Neuronal stem cell (in vitro differentiated cells): Measurements from ENCODE around the gene ZNF618.

ENCODE experiments used
- DNase-seq: peaks from one replicate; pipeline ENCODE4 v3.0.0-alpha.2; 2013; ENCODE audit warnings: low spot score
- H2AFZ ChIP-seq: one replicate; pipeline ENCODE4 v1.6.1; 2013; ENCODE audit warnings: mild to moderate bottlenecking, low read length, inconsistent platforms
- H2AK5ac ChIP-seq: 2 replicates; pipeline ENCODE4 v1.6.1; 2013; ENCODE audit warnings: low read depth, mild to moderate bottlenecking, inconsistent platforms, low read length, moderate library complexity, mixed read lengths
- H2BK120ac ChIP-seq: 2 replicates; pipeline ENCODE4 v1.6.1; 2013; ENCODE audit warnings: low read depth, mild to moderate bottlenecking, inconsistent platforms, low read length, moderate library complexity, mixed read lengths
- H2BK12ac ChIP-seq: one replicate; pipeline ENCODE4 v1.6.1; 2013; ENCODE audit warnings: low read length, inconsistent platforms
- H2BK15ac ChIP-seq: 2 replicates; pipeline ENCODE4 v1.6.1; 2013; ENCODE audit warnings: mild to moderate bottlenecking, low read length, inconsistent platforms, mixed read lengths
- H2BK5ac ChIP-seq: one replicate; pipeline ENCODE4 v1.6.1; 2013; ENCODE audit warnings: inconsistent platforms, mild to moderate bottlenecking, low read length, moderate library complexity
- H3K14ac ChIP-seq: one replicate; pipeline ENCODE4 v1.6.1; 2013; ENCODE audit warnings: low read length, inconsistent platforms
- H3K18ac ChIP-seq: 2 replicates; pipeline ENCODE4 v1.6.1; 2013; ENCODE audit warnings: low read length, inconsistent platforms
- H3K23ac ChIP-seq: 2 replicates; pipeline ENCODE4 v1.6.1; 2013; ENCODE audit warnings: low read depth, mild to moderate bottlenecking, mixed read lengths, low read length, inconsistent platforms; ENCODE audit not compliant: poor library complexity
- H3K27ac ChIP-seq: replicated peaks from 3 replicates; pipeline ENCODE4 v1.5.1; 2013; ENCODE audit warnings: low read length, inconsistent platforms
- H3K27me3 ChIP-seq, 3 experiments: 2 replicates each; pipeline ENCODE4 v1.6.1; 2013; ENCODE audit warnings: low read length in 3 of 3, mild to moderate bottlenecking in 2 of 3, inconsistent platforms in 1 of 3, low read depth in 1 of 3, mixed read lengths in 1 of 3, moderate library complexity in 1 of 3; ENCODE audit not compliant: control insufficient read depth in 3 of 3, insufficient read depth in 3 of 3
- H3K36me3 ChIP-seq, 2 donors: replicated peaks in 1 of 2; 2 replicates each; pipeline ENCODE4 v1.6.1; 2013; ENCODE audit warnings: low read length in 2 of 2; ENCODE audit not compliant: control insufficient read depth in 2 of 2, insufficient read depth in 2 of 2
- H3K4ac ChIP-seq: 2 replicates; pipeline ENCODE4 v1.6.1; 2013; ENCODE audit warnings: inconsistent platforms, mild to moderate bottlenecking, low read length, moderate library complexity
- H3K4me1 ChIP-seq, 2 donors: 1 replicate in 1 of 2; 2 replicates in 1 of 2; pipeline ENCODE4 v1.6.1; 2013; ENCODE audit warnings: low read length in 2 of 2, low read depth in 1 of 2; ENCODE audit not compliant: control insufficient read depth in 2 of 2, insufficient read depth in 1 of 2
- H3K4me2 ChIP-seq: one replicate; pipeline ENCODE4 v1.6.1; 2013; ENCODE audit warnings: mild to moderate bottlenecking, low read length, inconsistent platforms; ENCODE audit not compliant: insufficient read depth, poor library complexity, severe bottlenecking
- H3K4me3 ChIP-seq, 2 donors: 2 replicates each; pipeline ENCODE4 v1.5.1; 2013; ENCODE audit warnings: low read length in 2 of 2, mild to moderate bottlenecking in 2 of 2, inconsistent platforms in 1 of 2, moderate library complexity in 1 of 2
- H3K79me1 ChIP-seq: one replicate; pipeline ENCODE4 v1.6.1; 2013; ENCODE audit warnings: low read depth, mild to moderate bottlenecking, inconsistent platforms, low read length, moderate library complexity
- H3K9ac ChIP-seq: one replicate; pipeline ENCODE4 v1.6.1; 2013; ENCODE audit warnings: mild to moderate bottlenecking, low read depth, low read length, inconsistent platforms; ENCODE audit not compliant: poor library complexity
- H3K9me3 ChIP-seq, 2 donors: replicated peaks in 1 of 2; 2 replicates each; pipeline versions ENCODE3 to v1.6.1; 2013; ENCODE audit warnings: low read length in 2 of 2, mild to moderate bottlenecking in 2 of 2, inconsistent platforms in 1 of 2, low read depth in 1 of 2, mixed read lengths in 1 of 2, moderate library complexity in 1 of 2; ENCODE audit not compliant: control insufficient read depth in 2 of 2, insufficient read depth in 1 of 2
- H4K8ac ChIP-seq: one replicate; pipeline ENCODE4 v1.6.1; 2013; ENCODE audit warnings: low read depth, mild to moderate bottlenecking, inconsistent platforms, low read length, moderate library complexity
- H4K91ac ChIP-seq: one replicate; pipeline ENCODE4 v1.6.1; 2013; ENCODE audit warnings: low read length, low read depth, mild to moderate bottlenecking, inconsistent platforms; ENCODE audit not compliant: poor library complexity
- WGBS, 2 donors: extraction: QIAGEN DNeasy Blood & Tissue Kit; methylation state at CpG; one replicate each; pipeline ENCODE4 v1.1.7; 2013; ENCODE audit warnings: missing lambda C conversion rate in 2 of 2, mixed read lengths in 1 of 2; ENCODE audit not compliant: insufficient read length in 2 of 2, insufficient replicate concordance in 1 of 2; ENCODE audit errors: extremely low coverage in 2 of 2; 5-methylcytosine and 5-hydroxymethylcytosine counted together

The ZNF618 gene

GRCh38 chr9:113931140-113931539 lies 55.0 kb downstream of the ZNF618 start:
- H2BK15ac ChIP-seq: no peak overlapping the region
- H3K36me3 ChIP-seq: no peaks in the 10 kb centered on the region
- H3K14ac ChIP-seq: no peak overlapping the region
- peaks cover 11% of the 10 kb centered on the region for H3K79me1 ChIP-seq
- no peak overlapping the region for H3K23ac ChIP-seq
- H4K8ac ChIP-seq: no peak overlapping the region
- no peak overlapping the region for H3K18ac ChIP-seq
- H2AFZ ChIP-seq: no peak overlapping the region
- no peak overlapping the region for H3K27ac ChIP-seq
- no peaks in the 10 kb centered on the region for H3K27me3 ChIP-seq
- no peak overlapping the region for H4K91ac ChIP-seq
- no peak overlapping the region for H2AK5ac ChIP-seq
- peaks cover 0 to 10% of the 10 kb centered on the region in 2 donors for H3K4me1 ChIP-seq
- H2BK5ac ChIP-seq: no peak overlapping the region
- H3K4me3 ChIP-seq: no peak overlapping the region
- no peak overlapping the region for H2BK12ac ChIP-seq
- WGBS, 2 donors: no CpG with 5 or more reads among the region's 5 CpGs
- H3K9ac ChIP-seq: no peak overlapping the region
- no peak overlapping the region for H3K4ac ChIP-seq
- peaks cover 2 to 35% of the 10 kb centered on the region in 2 donors for H3K9me3 ChIP-seq
- no peak overlapping the region for H3K4me2 ChIP-seq
- no peak overlapping the region for H2BK120ac ChIP-seq
- DNase-seq: no peak

DNA sequence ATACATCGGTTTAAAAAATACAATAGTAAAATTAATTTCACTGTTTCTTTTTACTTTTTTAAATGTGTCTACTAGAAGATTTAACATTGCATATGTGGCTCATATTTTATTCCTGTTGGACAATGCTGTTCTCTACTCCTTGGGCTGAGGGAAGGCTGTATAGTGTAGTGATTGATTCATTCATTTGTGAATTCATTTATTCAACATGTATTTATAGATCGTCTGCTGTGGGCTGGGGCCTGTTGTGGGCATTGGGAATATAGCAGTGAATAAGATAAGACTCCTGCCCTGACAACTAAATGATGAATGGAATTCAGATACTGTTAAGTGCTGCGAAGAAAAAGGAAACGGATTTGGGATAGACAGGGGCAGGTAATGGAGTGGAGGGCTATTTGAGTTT lies 55.7 kb downstream of the ZNF618 start:
- Histone ChIP-seq H3K9me3 (peaks cover 2 to 29% of the 10 kb centered on the region in 2 donors), H3K27me3 (no peaks in the 10 kb centered on the region), H4K91ac (no peak overlapping the region), H3K4me2 (no peak overlapping the region), H2BK15ac (no peak overlapping the region), H3K14ac (no peak overlapping the region), H2AFZ (no peak overlapping the region), H2AK5ac (no peak overlapping the region), H3K4ac (no peak overlapping the region), H3K18ac (no peak overlapping the region), H3K23ac (no peak overlapping the region), H2BK5ac (no peak overlapping the region), H3K4me1 (peaks cover 0 to 10% of the 10 kb centered on the region in 2 donors), H2BK120ac (no peak overlapping the region), H3K79me1 (peaks cover 11% of the 10 kb centered on the region), H3K27ac (no peak overlapping the region), H3K9ac (no peak overlapping the region), H4K8ac (no peak overlapping the region), H3K4me3 (no peak overlapping the region), H3K36me3 (no peaks in the 10 kb centered on the region), H2BK12ac (no peak overlapping the region)
- no peak for DNase-seq
- WGBS, 2 donors: no CpG with 5 or more reads among the region's 4 CpGs

- Histone ChIP-seq H3K18ac (no peak overlapping the region), H3K79me1 (peaks cover 11% of the 10 kb centered on the region), H3K27me3 (no peaks in the 10 kb centered on the region), H3K23ac (no peak overlapping the region), H3K4me2 (no peak overlapping the region), H4K8ac (no peak overlapping the region), H3K14ac (no peak overlapping the region), H3K4me1 (peaks cover 0 to 10% of the 10 kb centered on the region in 2 donors), H3K4ac (no peak overlapping the region), H2BK120ac (no peak overlapping the region), H2BK12ac (no peak overlapping the region), H2AK5ac (no peak overlapping the region), H2BK15ac (no peak overlapping the region), H2BK5ac (no peak overlapping the region), H2AFZ (no peak overlapping the region), H3K9me3 (peaks cover 0 to 18% of the 10 kb centered on the region in 2 donors), H3K4me3 (no peak overlapping the region), H3K27ac (no peak overlapping the region), H3K36me3 (no peaks in the 10 kb centered on the region), H4K91ac (no peak overlapping the region), H3K9ac (no peak overlapping the region)
- DNase-seq: no peak
- no CpG with 5 or more reads among the region's 8 CpGs for WGBS, 2 donors
These were observed 56.9 kb downstream of the ZNF618 start for GRCh38 chr9:113932906-113933584.

DNA sequence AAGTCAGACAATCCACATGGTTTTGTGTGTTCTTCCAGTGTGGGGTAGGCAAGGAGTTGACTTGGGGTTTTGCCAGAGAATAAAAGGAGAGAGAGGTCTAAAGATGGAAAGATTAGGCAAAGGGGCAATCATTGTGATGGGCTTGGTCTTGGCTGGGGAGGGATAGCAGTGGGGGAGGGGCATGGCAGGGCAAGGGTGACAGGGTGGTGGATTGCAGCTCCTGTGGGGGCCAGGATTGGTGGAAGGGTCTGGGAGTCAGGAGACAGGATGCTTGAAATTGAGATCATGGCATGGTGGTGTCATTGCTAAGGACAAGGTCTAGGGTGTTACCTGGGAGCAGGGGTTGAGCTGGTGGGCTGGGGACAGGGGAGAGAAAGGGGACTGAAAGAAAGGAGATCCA lies 57.6 kb downstream of the ZNF618 start:
- Histone ChIP-seq H2BK15ac (no peak overlapping the region), H2BK5ac (no peak overlapping the region), H2BK120ac (no peak overlapping the region), H3K79me1 (peaks cover 11% of the 10 kb centered on the region), H3K14ac (no peak overlapping the region), H3K18ac (no peak overlapping the region), H4K8ac (no peak overlapping the region), H3K27me3 (no peaks in the 10 kb centered on the region), H3K4me3 (no peak overlapping the region), H3K4me2 (no peak overlapping the region), H3K27ac (no peak overlapping the region), H3K9ac (no peak overlapping the region), H2AK5ac (no peak overlapping the region), H3K4me1 (peaks cover 0 to 10% of the 10 kb centered on the region in 2 donors), H2BK12ac (no peak overlapping the region), H3K4ac (no peak overlapping the region), H3K9me3 (peaks cover 0 to 12% of the 10 kb centered on the region in 2 donors), H3K23ac (no peak overlapping the region), H2AFZ (no peak overlapping the region), H4K91ac (no peak overlapping the region), H3K36me3 (no peaks in the 10 kb centered on the region)
- no peak for DNase-seq
